DOHH2 (cell line): ENCODE measurements around the gene SYNPO2.
A peak's percentile ranks its signal among the peaks of the same experiment; 100 is the strongest.

Experiments used
- H3F3A ChIP-seq: fragments of 200-600 bp; sonication (generic), shearing (Covaris generic); 2 replicates; pipeline ENCODE4 v1.6.0; 2016; ENCODE audit warnings: antibody characterized with exemption, mild to moderate bottlenecking; ENCODE audit not compliant: control insufficient read depth, insufficient read depth
- H3K27ac ChIP-seq: fragments of 200-600 bp; sonication (generic); 2 replicates; pipeline ENCODE4 v1.5.1; 2014; ENCODE audit warnings: low read depth, mild to moderate bottlenecking, low read length, moderate library complexity
- H3K27me3 ChIP-seq: fragments of 200-600 bp; sonication (generic); 2 replicates; pipeline ENCODE4 v1.6.1; 2014; ENCODE audit warnings: mild to moderate bottlenecking, low read length, mixed read lengths; ENCODE audit not compliant: control insufficient read depth
- H3K36me3 ChIP-seq: fragments of 200-600 bp; sonication (generic); 2 replicates; pipeline ENCODE4 v1.6.1; 2014; ENCODE audit warnings: mild to moderate bottlenecking, low read length, moderate library complexity, mixed read lengths; ENCODE audit not compliant: control insufficient read depth
- H3K4me1 ChIP-seq: fragments of 200-600 bp; sonication (generic); 2 replicates; pipeline ENCODE4 v1.6.1; 2014; ENCODE audit warnings: mild to moderate bottlenecking, low read length, mixed read lengths; ENCODE audit not compliant: control insufficient read depth
- H3K4me2 ChIP-seq: fragments of 200-600 bp; sonication (generic); 2 replicates; pipeline ENCODE4 v1.6.0; 2014; ENCODE audit warnings: mild to moderate bottlenecking, low read length, moderate library complexity
- H3K4me3 ChIP-seq: fragments of 200-600 bp; sonication (generic); 2 replicates; pipeline ENCODE4 v1.5.1; 2014; ENCODE audit warnings: mild to moderate bottlenecking, low read length, mixed read lengths
- H3K79me2 ChIP-seq: fragments of 200-600 bp; sonication (generic); 2 replicates; pipeline ENCODE4 v1.6.1; 2014; ENCODE audit warnings: mild to moderate bottlenecking, low read length, mixed read lengths; ENCODE audit not compliant: control insufficient read depth
- H3K9me2 ChIP-seq: fragments of 200-600 bp; sonication (generic); replicated peaks from 2 replicates; pipeline ENCODE4 v1.6.1; 2014; ENCODE audit warnings: mild to moderate bottlenecking, low read length, mixed read lengths; ENCODE audit not compliant: control insufficient read depth
- H3K9me3 ChIP-seq: fragments of 200-600 bp; sonication (generic); 2 replicates; pipeline ENCODE4 v1.6.1; 2014; ENCODE audit warnings: antibody characterized with exemption, low read length, mixed read lengths; ENCODE audit not compliant: control insufficient read depth, insufficient read depth
- H4K20me1 ChIP-seq: fragments of 200-600 bp; sonication (generic); 2 replicates; pipeline ENCODE4 v1.6.0; 2014; ENCODE audit warnings: low read depth, mild to moderate bottlenecking, antibody characterized with exemption, low read length, moderate library complexity; ENCODE audit not compliant: control insufficient read depth, insufficient read depth
- EZH2phosphoT487 ChIP-seq: fragments of 200-600 bp; sonication (generic); IDR thresholded peaks from 2 replicates; pipeline ENCODE4 v1.6.1; 2017; ENCODE audit warnings: borderline replicate concordance, mild to moderate bottlenecking, antibody characterized with exemption, low read length, moderate library complexity, mixed read lengths
- TF ChIP-seq, protein P1 (sequence below): fragments of 200-600 bp; sonication (generic); IDR thresholded peaks from one replicate; pipeline ENCODE4 v1.5.1; 2014; ENCODE audit warnings: antibody characterized with exemption, mild to moderate bottlenecking, low read depth, low read length; ENCODE audit not compliant: poor library complexity, severe bottlenecking

Gene SYNPO2

DNA sequence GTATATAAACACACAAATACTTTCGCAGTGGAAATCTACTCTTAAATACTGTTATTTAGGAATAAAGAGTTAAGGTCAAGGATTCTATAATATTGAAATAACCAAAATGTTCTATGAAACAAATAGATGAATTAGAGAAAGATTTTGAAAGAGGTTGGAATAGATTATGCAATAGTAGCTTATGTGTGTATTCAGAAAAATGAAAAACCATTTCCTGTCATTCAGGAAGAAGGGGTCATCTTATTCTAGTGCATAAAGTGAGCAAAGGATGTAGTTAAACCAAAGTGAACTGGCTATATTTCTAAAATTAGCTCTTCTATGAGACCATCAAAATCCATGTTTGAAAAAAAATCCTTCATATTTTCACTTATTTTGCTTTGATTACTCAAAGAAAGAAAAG, 217.0 kb downstream of the SYNPO2 start:
- H3K4me3 ChIP-seq = no peak overlapping the region
- TF ChIP-seq, protein P1, sequence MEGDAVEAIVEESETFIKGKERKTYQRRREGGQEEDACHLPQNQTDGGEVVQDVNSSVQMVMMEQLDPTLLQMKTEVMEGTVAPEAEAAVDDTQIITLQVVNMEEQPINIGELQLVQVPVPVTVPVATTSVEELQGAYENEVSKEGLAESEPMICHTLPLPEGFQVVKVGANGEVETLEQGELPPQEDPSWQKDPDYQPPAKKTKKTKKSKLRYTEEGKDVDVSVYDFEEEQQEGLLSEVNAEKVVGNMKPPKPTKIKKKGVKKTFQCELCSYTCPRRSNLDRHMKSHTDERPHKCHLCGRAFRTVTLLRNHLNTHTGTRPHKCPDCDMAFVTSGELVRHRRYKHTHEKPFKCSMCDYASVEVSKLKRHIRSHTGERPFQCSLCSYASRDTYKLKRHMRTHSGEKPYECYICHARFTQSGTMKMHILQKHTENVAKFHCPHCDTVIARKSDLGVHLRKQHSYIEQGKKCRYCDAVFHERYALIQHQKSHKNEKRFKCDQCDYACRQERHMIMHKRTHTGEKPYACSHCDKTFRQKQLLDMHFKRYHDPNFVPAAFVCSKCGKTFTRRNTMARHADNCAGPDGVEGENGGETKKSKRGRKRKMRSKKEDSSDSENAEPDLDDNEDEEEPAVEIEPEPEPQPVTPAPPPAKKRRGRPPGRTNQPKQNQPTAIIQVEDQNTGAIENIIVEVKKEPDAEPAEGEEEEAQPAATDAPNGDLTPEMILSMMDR = no peak
- TF ChIP-seq EZH2phosphoT487 = no peak
- peaks cover 26% of the 10 kb centered on the region for H3K4me1 ChIP-seq
- H3K36me3 ChIP-seq = no peaks in the 10 kb centered on the region
- H3K27ac ChIP-seq = no peak overlapping the region
- no peaks in the 10 kb centered on the region; the same call in 1 of the 2 replicates for H3K9me3 ChIP-seq
- H3K27me3 ChIP-seq = no peaks in the 10 kb centered on the region
- no peaks in the 10 kb centered on the region for H3K79me2 ChIP-seq
- H4K20me1 ChIP-seq = no peaks in the 10 kb centered on the region
- H3K4me2 ChIP-seq = 0 out of 2 replicates have a peak overlapping the region, but pooled peaks have one; percentile 17
- no peaks in the 10 kb centered on the region for H3F3A ChIP-seq
- no peaks in the 10 kb centered on the region for H3K9me2 ChIP-seq

DNA sequence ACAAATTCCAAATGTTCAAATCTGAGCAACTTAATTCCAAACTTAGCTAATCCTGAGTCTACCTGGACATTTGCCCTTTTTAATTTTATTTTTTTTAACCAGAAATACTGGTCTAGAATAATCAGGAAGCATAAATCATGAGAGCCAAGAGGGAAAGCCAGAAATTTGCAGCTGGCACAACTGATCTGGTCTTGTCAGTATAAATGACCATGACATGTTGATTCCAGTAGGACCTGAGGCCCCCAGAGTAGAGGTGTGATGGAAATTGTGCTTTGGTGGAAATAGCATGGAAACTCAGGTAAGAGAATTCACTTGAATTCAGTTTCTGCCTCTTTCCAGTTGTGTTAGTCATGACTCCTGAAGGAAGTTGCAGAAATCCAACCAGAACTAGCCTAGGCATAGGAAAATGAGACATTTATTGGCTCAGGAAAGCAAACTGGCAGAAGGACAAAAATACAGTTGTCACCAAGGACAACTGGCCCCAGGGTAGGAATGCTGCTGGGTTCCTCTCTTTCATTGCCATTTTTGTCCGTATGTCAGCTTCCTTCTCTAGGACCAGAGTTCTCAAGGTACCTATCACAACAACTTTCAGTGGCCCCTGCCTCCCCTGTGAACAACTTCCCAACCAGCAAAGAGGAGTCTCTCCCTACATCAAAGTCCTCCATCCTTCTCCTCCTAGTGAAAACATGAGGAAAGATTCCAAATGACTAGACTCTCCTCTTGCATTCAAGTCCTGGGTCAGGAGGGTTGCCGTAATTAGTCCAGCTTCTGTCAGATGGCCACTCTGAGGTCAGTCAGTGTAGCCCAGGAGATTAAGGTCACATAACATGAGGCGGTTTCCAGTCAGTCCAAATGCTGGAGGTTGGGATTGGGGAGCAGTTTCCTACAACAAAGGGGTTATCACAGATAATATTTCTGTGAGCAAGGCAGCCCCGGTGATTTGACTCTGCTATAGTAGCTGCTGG, 217.7 kb downstream of the SYNPO2 start:
- Histone ChIP-seq H3K36me3 (no peaks in the 10 kb centered on the region), H3F3A (no peaks in the 10 kb centered on the region), H3K9me3 (no peaks in the 10 kb centered on the region; the same call in 1 of the 2 replicates), H3K9me2 (no peaks in the 10 kb centered on the region), H3K79me2 (no peaks in the 10 kb centered on the region), H4K20me1 (no peaks in the 10 kb centered on the region), H3K27me3 (no peaks in the 10 kb centered on the region), H3K4me2 (0 out of 2 replicates have a peak overlapping the region, but pooled peaks have one; percentile 17), H3K27ac (no peak overlapping the region), H3K4me3 (no peak overlapping the region), H3K4me1 (peaks cover 26% of the 10 kb centered on the region)
- TF ChIP-seq, protein P1 = no peak
- no peak for TF ChIP-seq EZH2phosphoT487

DNA sequence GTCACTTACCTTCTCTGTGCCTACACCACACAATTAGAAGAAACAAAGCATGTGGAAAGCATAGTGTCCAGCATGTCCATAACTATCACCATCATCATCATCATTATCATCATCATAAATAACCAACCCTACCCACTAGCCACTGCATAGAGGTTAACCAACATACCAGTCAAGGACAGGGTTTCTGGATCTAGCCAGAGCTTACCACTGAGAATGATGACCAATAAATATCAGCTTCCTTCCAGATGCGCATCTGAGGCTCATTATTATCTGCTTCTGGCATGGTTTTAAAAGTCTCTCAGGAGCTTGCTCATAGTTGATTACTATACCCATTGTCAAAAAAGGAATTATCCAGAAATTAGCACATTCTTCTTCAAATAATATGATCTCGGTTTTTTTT, 221.5 kb downstream of the SYNPO2 start:
- Histone ChIP-seq H3K4me1 (peaks cover 22% of the 10 kb centered on the region), H3K79me2 (no peaks in the 10 kb centered on the region), H3F3A (no peaks in the 10 kb centered on the region), H3K27ac (no peak overlapping the region), H3K4me3 (no peak overlapping the region), H3K9me3 (no peaks in the 10 kb centered on the region; the same call in 1 of the 2 replicates), H3K36me3 (no peaks in the 10 kb centered on the region), H3K27me3 (no peaks in the 10 kb centered on the region), H4K20me1 (no peaks in the 10 kb centered on the region), H3K9me2 (no peaks in the 10 kb centered on the region), H3K4me2 (no peak overlapping the region)
- no peak for TF ChIP-seq EZH2phosphoT487
- TF ChIP-seq, protein P1 = no peak
